GM12865 (cell line): ENCODE measurements around the gene IL5.
"Not testable (repeated sequence)": the region's sequence is repeated elsewhere in the genome, so short reads cannot be mapped to it uniquely, and the experiment has no call there.

Experiments used
- DNase-seq: peaks from one replicate; pipeline ENCODE4 v3.0.0; 2010; ENCODE audit warnings: low read depth
- H3K4me3 ChIP-seq: 2 replicates; pipeline ENCODE4 v1.5.1; 2011; ENCODE audit warnings: mild to moderate bottlenecking, low read depth, low read length, control low read depth
- CTCF ChIP-seq: IDR thresholded peaks from 2 replicates; pipeline ENCODE4 v1.5.1; 2011; ENCODE audit warnings: low read length, control low read depth, low read depth, inconsistent platforms; ENCODE audit not compliant: insufficient read depth; ENCODE audit errors: missing control alignments

IL5 gene

DNA sequence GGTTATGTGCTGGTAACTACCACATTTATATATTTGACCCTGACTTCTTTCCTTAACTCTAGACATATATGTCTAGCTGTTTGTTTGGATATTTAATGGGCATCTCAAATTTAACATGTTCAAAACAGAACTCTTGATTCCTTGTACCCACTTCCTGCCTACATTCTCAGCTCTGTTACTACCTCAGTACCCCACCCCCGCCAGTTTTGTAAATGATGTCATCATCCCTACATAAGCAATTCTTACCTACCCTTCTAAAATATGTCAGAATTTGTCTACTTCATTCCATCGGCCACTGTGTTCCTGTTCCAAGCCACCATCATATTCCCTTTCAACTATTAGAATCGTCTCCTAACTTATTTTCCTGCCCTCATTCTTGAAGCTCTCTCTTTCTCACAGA lies 18.3 kb upstream of the IL5 start:
- no peak overlapping the region for H3K4me3 ChIP-seq
- no peak for TF ChIP-seq CTCF
- no peak for DNase-seq

DNA sequence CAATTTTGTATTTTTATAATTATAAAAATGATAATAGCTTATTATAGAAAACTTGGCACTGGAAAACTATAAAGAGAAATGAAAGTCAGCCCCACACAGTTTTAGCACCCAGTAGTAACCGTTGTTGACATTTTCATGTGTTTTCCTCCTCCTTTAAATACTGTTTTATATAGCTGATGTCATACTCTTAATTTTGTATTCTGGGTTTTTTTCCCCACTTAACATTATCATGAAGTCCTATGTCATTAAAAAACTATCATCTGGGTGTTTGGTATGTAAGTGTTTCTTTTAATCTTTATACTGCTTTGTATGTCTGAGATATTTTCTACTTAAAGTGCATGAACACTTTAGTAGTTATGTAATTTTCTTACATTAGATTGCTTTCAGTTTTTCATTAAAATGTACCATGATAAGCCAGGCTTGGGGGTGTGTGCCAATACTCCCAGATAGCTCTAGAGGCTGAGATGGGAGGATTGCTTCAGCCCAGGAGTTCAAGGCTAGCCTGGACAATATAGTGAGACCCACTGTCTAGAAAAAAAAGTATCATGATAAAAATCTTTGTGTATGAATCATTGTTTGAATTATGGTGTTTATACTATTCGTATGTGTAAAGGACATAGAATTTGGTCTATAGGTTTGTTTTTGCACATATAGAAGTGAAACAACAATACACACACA lies 16.2 kb upstream of the IL5 start:
- no peak overlapping the region for H3K4me3 ChIP-seq
- TF ChIP-seq CTCF = no peak
- DNase-seq = no peak

GRCh38 chr5:132557478-132558172 lies 14.3 kb upstream of the IL5 start:
- DNase-seq = peak; percentile 83
- H3K4me3 ChIP-seq = peak overlapping the region; percentile 99
- no peak for TF ChIP-seq CTCF

DNA sequence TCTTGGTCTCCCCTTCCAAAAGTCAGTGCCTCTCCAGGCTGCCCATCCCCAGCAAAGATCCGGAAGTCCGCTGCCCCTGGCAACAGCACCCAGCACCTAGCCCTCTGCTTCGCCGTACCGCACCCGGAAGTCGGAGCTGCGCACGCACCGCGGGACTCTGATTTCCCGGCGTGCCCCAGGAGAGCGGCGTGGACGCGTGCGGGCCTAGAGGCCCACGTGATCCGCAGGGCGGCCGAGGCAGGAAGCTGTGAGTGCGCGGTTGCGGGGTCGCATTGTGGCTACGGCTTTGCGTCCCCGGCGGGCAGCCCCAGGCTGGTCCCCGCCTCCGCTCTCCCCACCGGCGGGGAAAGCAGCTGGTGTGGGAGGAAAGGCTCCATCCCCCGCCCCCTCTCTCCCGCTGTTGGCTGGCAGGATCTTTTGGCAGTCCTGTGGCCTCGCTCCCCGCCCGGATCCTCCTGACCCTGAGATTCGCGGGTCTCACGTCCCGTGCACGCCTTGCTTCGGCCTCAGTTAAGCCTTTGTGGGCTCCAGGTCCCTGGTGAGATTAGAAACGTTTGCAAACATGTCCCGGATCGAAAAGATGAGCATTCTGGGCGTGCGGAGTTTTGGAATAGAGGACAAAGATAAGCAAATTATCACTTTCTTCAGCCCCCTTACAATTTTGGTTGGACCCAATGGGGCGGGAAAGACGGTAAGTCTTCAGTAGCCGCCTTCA lies 13.6 kb upstream of the IL5 start, which contains the start of gene RAD50:
TSS of gene RAD50 (plus strand) at position 215 of the 715 bp plus-strand sequence. CDS start at position 563, 348 bp downstream.
- H3K4me3 ChIP-seq = peak within 1 kb of the TSS; percentile 99
- no peak for TF ChIP-seq CTCF
- peak; percentile 98 for DNase-seq

GRCh38 chr5:132556153-132556762 lies 12.9 kb upstream of the IL5 start:
- no peak for TF ChIP-seq CTCF
- no peak for DNase-seq
- H3K4me3 ChIP-seq = peak overlapping the region; percentile 99

GRCh38 chr5:132549576-132549975 lies 6.3 kb upstream of the IL5 start:
- DNase-seq = no peak
- no peak overlapping the region for H3K4me3 ChIP-seq

DNA sequence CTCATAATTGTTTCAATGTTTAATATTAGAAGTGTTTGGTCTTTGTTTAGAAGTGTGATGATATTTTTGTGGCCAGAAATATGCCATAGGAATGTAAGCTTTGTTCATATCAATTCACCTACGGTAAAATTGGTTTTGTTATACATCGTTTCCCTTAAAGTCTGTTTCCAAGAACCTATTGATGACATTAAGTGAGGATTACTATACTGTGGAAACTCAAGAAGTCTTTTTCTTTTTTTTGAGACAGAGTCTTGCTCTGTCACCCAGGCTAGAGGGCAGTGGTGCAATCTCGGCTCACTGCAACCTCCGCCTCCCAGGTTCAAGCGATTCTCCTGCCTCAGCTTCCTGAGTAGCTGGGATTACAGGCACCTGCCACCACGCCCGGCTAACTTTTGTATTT lies 5.5 kb upstream of the IL5 start:
- DNase-seq, H3K4me3 ChIP-seq: not testable (repeated sequence)

More at GRCh38 chr5:132549576-132549975, 6.3 kb upstream of the IL5 start:
- TF ChIP-seq CTCF = no peak
